Astrocyte of the hippocampus (primary cell): ENCODE measurements around the gene QKI.
"Not testable (repeated sequence)": the region's sequence is repeated elsewhere in the genome, so short reads cannot be mapped to it uniquely, and the experiment has no call there.

Source experiments
- DNase-seq: peaks from one replicate; pipeline ENCODE4 v3.0.0; 2011; ENCODE audit warnings: low read depth, low spot score

The QKI gene

DNA sequence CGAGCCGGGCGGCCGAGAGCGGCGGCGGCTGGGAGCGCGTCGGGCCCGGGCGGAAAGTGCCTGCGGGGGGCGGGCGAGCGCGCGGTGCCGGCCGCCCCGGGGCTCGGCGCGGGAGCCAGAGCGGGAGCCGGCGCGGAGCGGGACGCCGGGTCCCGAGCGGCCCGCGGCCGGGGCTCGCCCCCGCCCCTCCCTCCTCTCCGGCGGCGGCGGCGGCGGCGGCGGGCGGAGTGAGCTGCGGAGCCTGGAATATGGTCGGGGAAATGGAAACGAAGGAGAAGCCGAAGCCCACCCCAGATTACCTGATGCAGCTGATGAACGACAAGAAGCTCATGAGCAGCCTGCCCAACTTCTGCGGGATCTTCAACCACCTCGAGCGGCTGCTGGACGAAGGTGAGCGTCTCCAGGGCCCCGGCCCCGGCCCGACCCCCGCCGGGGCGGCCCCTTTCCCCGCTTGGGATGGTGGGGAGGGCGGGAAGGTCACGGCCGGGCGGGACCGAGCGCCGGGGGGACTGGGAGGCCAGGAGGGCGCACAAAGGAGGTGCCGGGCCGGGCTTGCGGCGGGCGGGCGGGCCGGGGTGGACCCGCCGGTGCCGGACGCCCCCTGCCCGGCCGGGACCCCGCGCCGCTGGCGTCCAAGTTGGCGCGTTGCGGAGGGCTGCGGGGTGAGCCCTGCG, 565 bp downstream of the QKI start:
- no peak for DNase-seq

DNA sequence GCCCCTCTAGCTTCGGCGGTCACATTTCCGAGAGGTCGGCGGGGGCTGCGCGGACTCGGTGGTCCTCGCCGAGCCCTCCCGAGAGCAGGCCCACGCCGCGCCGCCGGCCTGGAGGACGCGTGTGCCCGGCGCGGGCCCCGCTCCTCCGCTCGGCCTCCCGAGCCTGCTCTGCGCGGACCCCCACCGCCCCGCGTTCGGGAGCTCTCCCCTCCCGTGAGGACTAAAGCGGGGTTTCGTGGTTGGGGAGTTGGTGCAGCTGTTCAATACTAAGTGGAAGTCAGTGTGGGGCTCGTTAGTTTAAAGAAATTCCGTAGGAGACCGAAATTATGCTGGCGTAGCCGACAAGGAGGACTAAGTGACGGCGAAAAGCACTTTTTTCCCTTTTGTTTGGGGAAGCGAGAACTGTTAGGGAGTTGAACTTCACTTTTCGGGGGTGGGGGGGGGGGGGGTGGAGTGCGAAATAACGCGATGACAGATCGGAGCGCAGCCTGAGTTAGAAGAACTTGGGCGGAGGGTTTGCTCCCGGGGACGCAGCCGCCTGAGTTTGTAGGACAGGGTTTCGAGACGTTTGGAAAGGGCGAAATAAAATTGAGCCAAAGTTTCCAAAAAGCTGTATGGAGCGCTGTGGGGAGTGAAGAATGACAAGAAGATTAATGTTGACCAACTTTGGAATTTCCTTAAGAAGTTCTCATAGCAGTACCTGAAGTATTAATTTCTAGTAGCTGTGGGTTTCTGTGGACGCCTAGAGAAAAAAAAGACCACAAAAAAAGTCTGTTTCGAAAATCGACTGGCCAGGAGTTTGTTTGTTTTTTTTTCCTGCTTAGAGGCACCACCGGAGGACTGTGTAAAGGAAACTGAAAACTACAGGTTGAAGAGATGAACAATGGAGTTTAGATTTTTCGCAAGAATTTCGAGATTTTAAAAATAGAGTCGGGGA, 1.4 kb downstream of the QKI start:
- DNase-seq = peak; percentile 80

DNA sequence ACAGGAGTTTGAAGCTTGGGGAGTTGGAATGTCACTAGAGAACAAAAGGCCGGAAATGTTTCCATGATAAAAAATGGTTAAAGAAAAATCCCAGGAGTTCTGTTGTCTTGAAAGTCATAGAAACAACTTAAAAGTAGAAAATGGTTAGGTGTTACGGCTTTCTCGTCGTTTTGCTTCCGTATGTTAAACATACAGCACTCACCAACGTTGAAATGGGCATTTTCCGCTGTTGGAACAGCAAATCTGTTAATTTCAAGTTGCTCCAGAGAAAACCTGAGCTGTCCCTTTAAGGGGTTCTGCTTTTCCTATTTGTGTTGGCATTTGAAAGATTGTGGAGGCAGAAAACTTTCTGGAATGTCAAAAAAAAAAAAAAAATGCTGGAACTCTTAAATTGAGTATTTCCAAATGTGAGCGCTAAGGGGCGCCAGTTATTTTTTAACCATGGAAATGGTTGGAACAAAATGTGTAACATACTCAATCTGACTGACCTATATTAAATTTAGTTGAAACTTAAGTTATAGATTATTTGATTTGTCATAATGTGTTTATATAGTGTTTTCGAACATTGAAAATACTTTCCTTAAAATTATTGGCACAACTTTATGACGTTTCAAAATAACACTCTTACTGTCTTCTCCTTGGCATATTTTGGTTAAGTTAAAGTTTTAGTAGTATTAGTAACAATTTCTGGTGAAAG, 2.2 kb downstream of the QKI start:
- DNase-seq = peak; percentile 88

DNA sequence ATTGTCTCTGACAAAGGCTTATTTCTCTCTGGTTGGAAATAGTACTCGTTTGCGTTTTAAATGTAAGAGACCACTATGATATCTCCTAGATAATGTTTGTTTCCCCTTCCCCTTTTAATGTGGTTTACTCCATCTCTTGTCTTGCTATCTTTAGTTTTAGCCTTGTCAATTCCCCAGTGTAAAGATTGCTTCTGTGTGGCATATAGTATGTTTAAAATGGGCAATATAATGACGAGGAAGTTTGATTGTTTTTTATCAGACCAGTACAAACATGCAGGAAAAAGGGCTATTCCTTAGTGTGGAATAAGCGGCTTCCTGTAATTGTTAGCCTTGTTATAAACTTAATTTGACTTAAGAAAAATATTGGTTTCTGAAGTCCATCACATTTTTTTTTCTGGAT, 3.1 kb downstream of the QKI start:
- no peak for DNase-seq

DNA sequence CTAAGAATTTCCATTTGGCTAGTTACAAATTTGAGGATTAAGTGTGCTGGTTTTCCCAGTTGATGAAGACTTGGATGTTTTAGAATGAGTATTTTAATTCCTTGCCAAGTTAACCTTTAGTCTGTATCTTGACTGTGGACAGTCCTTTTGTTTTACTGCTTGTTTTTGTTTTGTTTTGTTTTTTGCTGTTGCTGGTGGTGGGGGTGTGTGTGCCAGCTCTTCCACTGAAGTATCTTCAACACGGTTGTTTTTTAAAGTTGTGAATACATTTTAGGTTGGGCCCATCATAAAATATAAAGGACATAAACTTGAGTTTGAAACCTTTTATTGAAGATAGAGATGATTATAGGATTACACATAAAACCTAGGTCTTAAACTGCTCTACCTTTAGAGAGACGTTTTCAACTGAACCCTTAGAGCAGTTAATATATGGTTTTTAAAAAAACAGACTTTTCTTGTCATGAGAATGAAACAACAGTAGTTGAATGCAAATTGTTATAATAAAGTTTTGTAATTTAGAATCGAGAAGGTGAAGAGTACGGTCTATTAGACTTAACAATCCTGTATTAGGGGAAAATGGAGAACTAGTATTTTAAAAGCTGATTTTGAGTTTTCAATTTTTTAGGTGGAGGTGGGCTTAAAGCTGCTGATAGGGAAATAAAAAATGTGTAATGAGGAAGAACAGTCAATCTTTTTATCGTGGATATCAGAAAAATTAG, 4.0 kb downstream of the QKI start:
- no peak for DNase-seq

DNA sequence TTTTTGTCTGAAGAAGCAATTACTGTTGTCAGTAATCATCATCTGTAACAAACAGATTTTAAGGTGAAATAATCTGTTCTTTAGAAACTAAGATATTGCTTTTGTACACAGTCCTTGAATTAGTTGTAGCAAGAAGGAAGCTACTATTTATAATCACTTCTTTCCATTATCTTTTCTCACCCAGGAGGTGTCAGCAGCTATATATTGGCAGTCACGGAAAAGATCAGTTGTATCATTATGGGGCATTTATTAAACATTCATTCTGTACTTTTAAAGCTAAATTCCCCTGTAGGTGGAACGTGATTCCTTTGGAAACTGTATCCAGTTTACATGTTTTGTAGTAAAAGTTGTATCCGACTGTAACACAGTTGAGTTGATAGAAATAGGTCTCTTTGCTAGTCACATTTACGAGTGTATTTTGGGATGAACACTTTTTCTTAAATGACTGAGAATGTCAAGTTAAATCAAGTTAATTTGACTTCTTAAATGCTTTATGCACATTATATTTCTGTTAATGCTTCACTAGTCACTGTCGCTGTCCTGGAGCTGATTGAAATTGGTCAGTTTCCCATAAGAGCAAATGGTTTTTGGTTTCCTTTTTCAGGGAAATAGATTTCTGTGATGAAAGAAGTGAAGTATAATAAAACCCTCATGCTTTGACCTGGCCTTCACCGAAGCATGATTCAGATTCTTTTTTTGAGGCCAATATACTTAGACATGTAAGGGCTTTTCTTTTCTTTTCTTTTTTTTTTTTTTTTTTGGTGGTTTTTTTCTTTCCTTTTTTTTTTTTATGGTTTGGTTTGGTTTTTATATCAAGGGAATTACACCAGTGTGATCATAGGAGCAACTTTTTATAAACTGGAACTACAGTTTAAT, 5.1 kb downstream of the QKI start:
- DNase-seq = peak; percentile 54

DNA sequence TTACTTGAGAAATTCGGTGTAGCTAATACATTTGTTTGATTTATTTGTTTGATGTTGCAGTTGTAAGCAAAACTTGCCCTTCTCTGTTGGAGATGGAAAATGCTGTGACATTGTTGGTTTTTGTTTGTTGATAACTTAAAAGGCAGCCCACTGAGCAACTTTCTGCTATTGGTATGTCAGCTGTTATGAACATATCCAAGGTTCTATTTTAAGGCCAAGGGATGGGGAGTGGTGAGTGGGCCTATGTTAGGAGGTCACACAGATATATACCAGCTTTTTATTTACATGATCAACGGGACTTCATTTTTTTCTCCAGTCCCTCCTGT, 5.7 kb downstream of the QKI start:
- DNase-seq = peak; percentile 40

DNA sequence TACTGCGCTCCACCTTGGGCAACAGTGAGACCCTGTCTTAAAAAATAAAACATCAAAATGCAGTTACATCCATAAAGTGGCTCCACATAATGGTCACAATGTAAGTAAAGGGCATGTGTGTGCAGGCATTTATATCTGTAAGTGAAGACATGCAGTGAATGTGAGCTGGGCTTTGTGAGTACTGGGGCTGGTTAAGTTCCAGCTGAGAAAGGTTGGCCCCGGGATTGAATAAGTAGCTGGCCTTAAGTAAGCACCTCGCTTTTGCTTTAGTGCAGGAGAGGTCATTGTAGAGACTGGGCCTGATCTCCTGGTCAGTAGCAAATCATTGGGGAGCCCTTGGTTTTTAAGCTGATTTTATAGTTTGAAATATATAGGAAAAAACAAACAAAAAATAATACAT, 8.0 kb downstream of the QKI start:
- DNase-seq = no peak

DNA sequence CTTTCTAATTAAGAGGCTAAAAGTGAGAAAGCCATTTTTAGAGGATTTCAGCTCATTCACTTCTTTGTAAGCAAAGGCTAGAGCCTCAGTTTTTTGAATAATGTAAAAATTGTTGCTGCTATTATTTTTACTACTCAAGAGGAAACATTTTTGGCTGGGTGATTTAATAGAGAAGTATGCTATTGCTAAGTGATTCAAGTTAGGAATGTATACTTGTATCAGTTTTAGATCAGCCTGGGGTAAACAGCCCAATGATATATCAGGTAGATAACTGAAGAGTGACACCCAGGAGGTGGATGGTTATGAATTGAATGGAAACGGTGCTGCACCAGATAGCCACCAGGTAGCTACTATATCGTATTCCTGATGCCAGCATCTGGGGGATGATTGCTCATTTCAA, 9.2 kb downstream of the QKI start:
- no peak for DNase-seq

DNA sequence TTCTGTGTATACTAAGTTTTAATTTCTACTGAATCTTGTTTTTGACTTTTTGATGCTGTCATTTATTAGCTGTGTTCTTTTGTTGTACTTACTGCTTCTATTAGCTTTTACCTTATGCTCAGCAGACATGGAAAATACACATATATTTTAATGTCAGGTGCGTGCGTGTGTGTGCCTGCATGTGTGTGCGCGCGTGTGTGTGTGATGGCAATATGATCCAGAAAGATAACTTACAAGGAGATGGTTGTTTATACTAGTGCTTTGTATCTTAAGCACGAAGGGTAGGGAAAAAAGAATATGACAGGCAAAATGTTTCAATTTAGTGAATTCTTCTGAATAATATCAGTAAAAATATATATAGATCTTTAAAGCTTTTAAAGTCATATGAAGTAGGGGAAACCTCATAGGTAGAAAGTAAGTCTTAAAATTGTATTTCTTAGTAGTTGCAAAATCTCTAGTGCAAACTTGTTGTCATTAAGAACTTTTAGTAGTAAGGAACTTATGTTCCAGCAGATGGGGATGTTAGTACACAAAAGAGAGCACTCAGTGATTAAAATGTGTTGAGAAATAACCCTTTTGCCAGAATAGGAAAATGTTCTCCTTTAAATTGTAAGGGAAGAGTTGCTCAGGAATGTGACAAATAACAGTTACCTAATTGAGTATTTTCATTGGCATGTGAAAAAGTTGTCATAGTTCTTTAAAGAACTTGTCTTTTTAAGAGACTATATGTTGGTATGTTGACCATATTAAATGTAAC, 13.2 kb downstream of the QKI start:
- peak; percentile 75 for DNase-seq

DNA sequence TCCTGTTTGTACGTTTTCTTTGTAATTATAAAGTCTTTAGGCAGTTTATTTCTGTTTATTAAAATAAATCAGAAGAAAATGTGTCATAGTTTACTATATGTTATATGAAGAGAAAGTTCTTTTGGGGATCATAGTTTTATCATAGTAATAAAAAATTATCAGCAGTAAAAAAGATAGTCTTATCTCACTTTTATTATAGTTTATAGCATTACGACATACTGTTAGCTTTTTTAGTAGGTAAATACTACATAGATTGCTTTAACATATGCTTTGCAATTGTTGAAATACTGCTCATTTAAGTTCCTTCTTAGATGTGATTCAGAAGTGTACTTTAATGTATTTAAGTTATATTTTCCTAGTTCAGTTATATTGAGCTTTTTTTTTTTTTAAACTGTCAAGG, 13.9 kb downstream of the QKI start:
- no peak for DNase-seq

DNA sequence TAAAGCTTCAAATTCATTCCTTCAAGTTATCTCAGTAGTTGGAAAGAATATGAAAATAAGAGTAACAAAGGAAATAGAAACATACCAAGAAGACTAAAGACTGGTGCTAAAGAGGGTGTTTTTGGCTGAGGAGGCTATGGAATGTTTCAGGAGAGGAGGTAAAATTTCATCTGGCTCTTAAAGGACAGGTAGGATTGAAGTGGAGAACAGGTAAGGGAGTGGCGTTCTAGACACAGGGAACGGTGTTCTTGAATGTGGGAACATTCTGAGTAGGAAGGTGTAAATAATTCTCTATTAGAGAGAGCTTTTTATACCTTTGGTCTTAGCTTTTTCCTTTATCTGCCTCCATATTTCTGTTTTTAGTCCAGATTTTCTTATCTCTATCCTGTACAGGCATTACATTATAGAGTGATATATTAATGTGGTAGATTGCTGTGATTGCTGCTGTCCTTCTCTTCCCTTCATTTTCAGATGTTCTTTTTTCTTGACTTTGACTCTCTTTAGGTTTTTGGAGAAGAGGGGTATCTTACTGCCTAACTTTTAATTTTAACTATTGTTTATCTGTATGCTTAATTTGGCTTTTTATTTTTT, 15.4 kb downstream of the QKI start:
- no peak for DNase-seq

DNA sequence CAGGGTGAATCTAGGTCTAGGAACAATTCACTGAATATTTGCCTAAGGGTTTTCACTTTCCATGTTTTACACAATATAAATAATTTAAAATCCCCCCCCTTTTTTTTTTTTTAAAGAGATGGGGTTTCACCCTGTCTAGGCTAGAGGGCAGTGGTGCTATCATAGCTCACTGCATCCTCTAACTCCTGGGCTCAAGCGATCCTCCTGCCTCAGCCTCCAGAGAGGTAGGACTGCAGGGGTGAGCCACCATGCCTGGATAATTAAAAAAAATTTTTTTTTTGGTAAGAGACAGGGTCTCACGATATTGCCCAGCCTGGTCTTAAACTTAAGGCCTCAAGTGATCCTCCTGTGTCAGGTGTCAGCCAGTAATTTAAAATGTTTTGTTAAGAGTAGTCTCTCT, 17.8 kb downstream of the QKI start:
- no peak for DNase-seq

DNA sequence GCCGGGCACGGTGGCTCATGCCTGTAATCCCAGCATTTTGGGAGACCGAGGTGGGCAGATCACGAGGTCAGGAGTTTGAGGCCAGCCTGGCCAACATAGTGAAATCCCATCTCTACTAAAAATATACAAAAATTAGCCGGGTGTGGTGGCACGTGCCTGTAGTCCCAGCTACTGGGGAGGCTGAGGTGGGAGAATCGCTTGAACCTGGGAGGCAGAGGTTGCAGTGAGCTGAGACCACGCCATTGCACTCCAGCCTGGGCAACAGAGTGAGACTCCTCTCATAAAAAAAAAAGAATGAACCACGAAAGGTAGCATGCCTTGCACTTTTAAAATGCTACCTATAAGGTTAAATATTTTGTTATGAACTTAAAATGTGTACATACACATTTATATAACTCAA, 19.0 kb downstream of the QKI start:
- not testable (repeated sequence) for DNase-seq

DNA sequence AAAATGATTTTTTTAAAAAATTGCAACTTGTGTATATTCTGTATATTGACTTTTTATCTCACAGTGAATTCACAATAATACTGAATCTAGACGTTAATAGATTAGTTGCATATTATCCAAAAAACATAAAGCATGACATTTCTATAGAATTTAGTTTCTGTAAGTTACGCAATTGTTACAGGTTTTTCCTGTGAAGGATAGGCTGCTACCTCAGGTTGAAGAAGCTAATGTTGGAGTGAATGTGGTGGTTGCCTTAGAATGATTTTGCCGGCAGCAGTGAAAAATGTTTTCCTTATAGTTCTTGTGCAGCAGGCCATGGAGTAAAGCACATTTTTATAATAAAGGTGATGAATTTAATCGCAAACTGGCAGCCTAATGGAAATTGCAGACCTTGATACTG, 20.5 kb downstream of the QKI start:
- no peak for DNase-seq

DNA sequence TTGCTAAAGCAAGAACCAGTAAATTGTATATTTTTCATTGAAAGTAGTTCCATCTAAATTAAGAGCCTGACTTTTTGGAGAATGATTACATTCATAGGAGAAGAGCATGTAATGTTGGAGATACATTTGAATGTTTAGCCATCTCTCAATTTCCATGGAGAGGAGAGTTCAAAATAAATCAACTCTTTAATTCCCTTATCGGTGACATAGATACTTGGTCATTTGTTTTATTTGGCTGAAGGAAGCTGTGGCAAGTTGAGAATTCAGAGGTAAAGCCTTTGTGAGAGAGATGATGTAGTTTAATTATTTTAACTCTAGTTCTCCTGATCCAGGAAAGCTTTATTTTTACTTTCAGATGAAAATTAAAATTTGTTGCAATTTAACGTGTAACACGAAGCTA, 22.3 kb downstream of the QKI start:
- no peak for DNase-seq

DNA sequence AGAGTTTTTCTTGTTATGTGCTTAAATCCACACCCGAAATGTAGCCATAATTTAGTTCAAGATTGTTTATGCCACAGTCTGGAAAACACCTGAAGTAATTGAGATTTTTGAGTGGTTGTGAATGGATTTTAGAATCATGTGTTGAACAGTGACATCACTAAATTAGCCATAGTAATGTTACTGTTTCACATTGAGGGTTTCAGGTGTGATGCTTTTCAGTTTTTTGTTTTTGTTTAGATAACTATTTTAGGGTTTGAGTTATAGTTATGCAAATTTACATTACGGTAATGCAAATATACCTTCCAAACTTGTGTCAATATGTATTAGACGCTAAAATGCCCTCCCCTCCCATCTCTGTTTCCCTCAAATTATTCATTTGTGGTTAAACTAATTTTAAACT, 22.9 kb downstream of the QKI start:
- DNase-seq = no peak

DNA sequence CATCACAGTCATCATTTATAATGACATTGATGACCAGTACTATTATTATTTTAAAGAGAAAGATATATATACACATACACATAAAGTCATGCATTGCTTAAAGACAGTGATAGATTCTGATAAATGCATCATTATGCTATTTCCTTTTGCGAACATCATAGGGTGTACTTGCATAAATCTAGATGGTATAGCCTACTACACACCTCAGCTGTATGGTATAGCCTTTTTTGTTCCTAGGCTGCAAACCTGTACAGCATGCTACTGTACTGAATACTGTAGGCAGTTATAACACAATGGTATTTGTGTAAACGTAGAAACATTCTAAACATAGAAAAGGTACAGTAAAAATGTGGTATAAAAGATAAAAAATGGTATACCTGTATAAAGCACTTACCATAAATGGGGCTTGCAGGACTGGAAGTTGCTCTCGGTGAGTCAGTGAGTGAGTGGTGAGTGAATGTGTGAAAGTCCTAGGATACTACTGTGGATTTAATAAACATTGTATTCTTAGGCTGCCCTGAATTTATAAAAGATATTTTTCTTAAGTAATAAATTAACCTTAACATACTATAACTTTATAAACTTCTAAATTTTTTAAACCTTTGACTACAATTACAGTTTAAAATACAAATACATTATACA, 23.9 kb downstream of the QKI start:
- DNase-seq = no peak

DNA sequence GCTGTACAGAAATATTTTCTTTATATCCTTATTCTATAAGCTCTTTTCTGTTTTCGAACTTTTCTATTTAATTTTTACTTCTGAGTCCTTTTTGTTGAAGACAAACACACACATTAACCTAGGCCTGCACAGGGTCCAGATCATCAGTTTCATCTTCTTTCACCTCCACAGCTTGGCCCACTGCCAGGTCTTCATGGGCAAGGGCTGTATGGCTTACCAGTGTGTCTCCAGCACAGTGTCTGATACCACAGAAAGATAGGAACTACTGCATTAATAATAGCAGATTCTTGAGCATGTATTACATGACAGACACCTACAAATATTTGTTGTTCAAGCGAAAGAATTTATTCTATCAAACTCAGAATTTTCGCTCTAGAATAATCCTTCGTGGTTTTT, 24.4 kb downstream of the QKI start:
- DNase-seq = no peak
